HG02798 (cell line): ENCODE measurements around the gene AHNAK2.
"Not testable (repeated sequence)": the region's sequence is repeated elsewhere in the genome, so short reads cannot be mapped to it uniquely, and the experiment has no call there.

Source experiments
- ATAC-seq: cut with Tn5 transposase; IDR thresholded peaks from one replicate; pipeline ENCODE4 v1.9.1; 2021; ENCODE audit warnings: mild to moderate bottlenecking; ENCODE audit not compliant: unreplicated experiment, poor library complexity

Gene AHNAK2

GRCh38 chr14:104956290-104956890, 21.8 kb downstream of the AHNAK2 start:
- no peak for ATAC-seq

- no peak for ATAC-seq
Measured at GRCh38 chr14:104955396-104955770, 22.8 kb downstream of the AHNAK2 start.

GRCh38 chr14:104954746-104955395, 23.3 kb downstream of the AHNAK2 start:
- no peak for ATAC-seq

- no peak for ATAC-seq
Measured at GRCh38 chr14:104953896-104954656, 24.1 kb downstream of the AHNAK2 start.

- ATAC-seq, result no peak
Measured at GRCh38 chr14:104953097-104953496, 25.1 kb downstream of the AHNAK2 start.

- ATAC-seq, result not testable (repeated sequence)
Measured at GRCh38 chr14:104951863-104952657, 26.1 kb downstream of the AHNAK2 start.

- not testable (repeated sequence) for ATAC-seq
Measured at GRCh38 chr14:104950701-104951100, 27.5 kb downstream of the AHNAK2 start.

GRCh38 chr14:104950021-104950420, 28.2 kb downstream of the AHNAK2 start:
- no peak for ATAC-seq

GRCh38 chr14:104949406-104949955, 28.7 kb downstream of the AHNAK2 start:
- not testable (repeated sequence) for ATAC-seq

- no peak for ATAC-seq
Measured at GRCh38 chr14:104948736-104949031, 29.5 kb downstream of the AHNAK2 start.

GRCh38 chr14:104947881-104948735, 30.1 kb downstream of the AHNAK2 start:
- ATAC-seq, result not testable (repeated sequence)

GRCh38 chr14:104947201-104947600, 31.0 kb downstream of the AHNAK2 start:
- not testable (repeated sequence) for ATAC-seq

GRCh38 chr14:104945986-104946965, 31.9 kb downstream of the AHNAK2 start:
- ATAC-seq, result not testable (repeated sequence)

- not testable (repeated sequence) for ATAC-seq
Measured at GRCh38 chr14:104945266-104945665, 32.9 kb downstream of the AHNAK2 start.

GRCh38 chr14:104944436-104945205, 33.6 kb downstream of the AHNAK2 start:
- ATAC-seq, result not testable (repeated sequence)

- not testable (repeated sequence) for ATAC-seq
Measured at GRCh38 chr14:104944016-104944308, 34.2 kb downstream of the AHNAK2 start.

- ATAC-seq, result not testable (repeated sequence)
Measured at GRCh38 chr14:104943216-104944015, 34.8 kb downstream of the AHNAK2 start.
